DOHH2 (cell line): ENCODE measurements around the gene EZH2.

ENCODE experiments used
- EZH2phosphoT487 ChIP-seq: fragments of 200-600 bp; sonication (generic); IDR thresholded peaks from 2 replicates; pipeline ENCODE4 v1.6.1; 2017; ENCODE audit warnings: borderline replicate concordance, mild to moderate bottlenecking, antibody characterized with exemption, low read length, moderate library complexity, mixed read lengths
- TF ChIP-seq, protein P1 (sequence below): fragments of 200-600 bp; sonication (generic); IDR thresholded peaks from one replicate; pipeline ENCODE4 v1.5.1; 2014; ENCODE audit warnings: antibody characterized with exemption, mild to moderate bottlenecking, low read depth, low read length; ENCODE audit not compliant: poor library complexity, severe bottlenecking

DNA sequence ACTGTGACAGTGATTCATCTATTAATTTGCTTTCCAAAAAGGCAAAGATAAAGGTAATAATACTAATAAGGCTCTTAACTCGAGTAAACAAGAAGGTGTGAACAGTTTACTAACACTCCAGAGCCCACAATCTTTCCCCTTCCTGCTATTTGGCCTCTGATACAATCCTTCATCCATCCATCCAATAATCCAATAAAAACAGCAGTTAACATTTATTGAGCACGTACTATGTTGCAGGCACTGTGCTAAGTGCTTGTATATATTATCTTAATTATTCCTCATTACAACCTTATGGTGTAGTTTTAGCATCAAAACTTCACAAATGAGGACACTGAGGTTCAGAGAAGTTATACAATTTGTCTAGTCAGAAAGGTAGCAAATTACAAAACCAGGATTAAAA, 49.5 kb downstream of the EZH2 start:
- TF ChIP-seq, protein P1, sequence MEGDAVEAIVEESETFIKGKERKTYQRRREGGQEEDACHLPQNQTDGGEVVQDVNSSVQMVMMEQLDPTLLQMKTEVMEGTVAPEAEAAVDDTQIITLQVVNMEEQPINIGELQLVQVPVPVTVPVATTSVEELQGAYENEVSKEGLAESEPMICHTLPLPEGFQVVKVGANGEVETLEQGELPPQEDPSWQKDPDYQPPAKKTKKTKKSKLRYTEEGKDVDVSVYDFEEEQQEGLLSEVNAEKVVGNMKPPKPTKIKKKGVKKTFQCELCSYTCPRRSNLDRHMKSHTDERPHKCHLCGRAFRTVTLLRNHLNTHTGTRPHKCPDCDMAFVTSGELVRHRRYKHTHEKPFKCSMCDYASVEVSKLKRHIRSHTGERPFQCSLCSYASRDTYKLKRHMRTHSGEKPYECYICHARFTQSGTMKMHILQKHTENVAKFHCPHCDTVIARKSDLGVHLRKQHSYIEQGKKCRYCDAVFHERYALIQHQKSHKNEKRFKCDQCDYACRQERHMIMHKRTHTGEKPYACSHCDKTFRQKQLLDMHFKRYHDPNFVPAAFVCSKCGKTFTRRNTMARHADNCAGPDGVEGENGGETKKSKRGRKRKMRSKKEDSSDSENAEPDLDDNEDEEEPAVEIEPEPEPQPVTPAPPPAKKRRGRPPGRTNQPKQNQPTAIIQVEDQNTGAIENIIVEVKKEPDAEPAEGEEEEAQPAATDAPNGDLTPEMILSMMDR: no peak
- no peak for TF ChIP-seq EZH2phosphoT487
